Ectodermal cell (in vitro differentiated cells): ENCODE data around the gene PCSK5.

Experiments used
- H3K27ac ChIP-seq: 2 replicates; pipeline ENCODE4 v1.7.0; 2013; ENCODE audit warnings: mild to moderate bottlenecking, low read depth, low read length; ENCODE audit not compliant: insufficient read depth, poor library complexity, severe bottlenecking
- H3K27me3 ChIP-seq: 2 replicates; pipeline ENCODE4 v1.7.0; 2013; ENCODE audit warnings: mild to moderate bottlenecking, low read length; ENCODE audit not compliant: insufficient read depth, control insufficient read depth, poor library complexity, severe bottlenecking
- H3K36me3 ChIP-seq: one replicate; pipeline ENCODE4 v1.7.0; 2013; ENCODE audit warnings: low read length; ENCODE audit not compliant: control insufficient read depth, insufficient read depth
- H3K4me1 ChIP-seq: one replicate; pipeline ENCODE4 v1.7.0; 2013; ENCODE audit warnings: low read length; ENCODE audit not compliant: control insufficient read depth, insufficient read depth
- H3K4me3 ChIP-seq: 2 replicates; pipeline ENCODE4 v1.7.0; 2013; ENCODE audit warnings: low read depth, low read length, control low read depth; ENCODE audit not compliant: insufficient read depth
- H3K9me3 ChIP-seq: 2 replicates; pipeline ENCODE4 v1.7.0; 2013; ENCODE audit warnings: mild to moderate bottlenecking, low read length, moderate library complexity; ENCODE audit not compliant: control insufficient read depth
- WGBS, 2 experiments: methylation state at CpG; one replicate each; pipeline ENCODE4 v1.1.7; 2013; ENCODE audit warnings: missing lambda C conversion rate in 2 of 2; 5-methylcytosine and 5-hydroxymethylcytosine counted together

PCSK5 gene

DNA sequence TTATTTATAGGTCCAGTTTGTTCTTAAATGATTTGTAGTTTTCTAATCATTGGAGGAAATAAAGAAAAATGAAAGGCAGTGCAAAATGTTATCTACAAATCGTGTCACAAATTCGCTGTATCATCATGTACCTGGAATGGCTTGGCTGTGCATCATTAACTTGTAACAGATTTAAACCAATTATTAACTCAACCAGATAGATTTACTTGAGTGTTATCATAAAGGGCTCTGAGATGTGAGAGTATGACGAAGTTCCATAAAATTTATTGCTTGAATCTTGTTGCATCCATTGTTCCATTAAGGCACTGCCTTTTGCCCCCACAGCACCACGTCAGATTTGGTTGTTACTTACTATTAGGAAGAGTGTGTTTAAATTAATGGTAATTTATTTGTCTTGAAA lies 23.5 kb downstream of the PCSK5 start:
- H3K4me3 ChIP-seq: no peak overlapping the region
- 94 to 96% methylated on average over 4 of the region's 4 CpGs for WGBS, 2 experiments
- no peaks in the 10 kb centered on the region for H3K27me3 ChIP-seq
- no peaks in the 10 kb centered on the region for H3K36me3 ChIP-seq
- no peaks in the 10 kb centered on the region for H3K9me3 ChIP-seq
- no peaks in the 10 kb centered on the region for H3K4me1 ChIP-seq
- H3K27ac ChIP-seq: no peak overlapping the region

DNA sequence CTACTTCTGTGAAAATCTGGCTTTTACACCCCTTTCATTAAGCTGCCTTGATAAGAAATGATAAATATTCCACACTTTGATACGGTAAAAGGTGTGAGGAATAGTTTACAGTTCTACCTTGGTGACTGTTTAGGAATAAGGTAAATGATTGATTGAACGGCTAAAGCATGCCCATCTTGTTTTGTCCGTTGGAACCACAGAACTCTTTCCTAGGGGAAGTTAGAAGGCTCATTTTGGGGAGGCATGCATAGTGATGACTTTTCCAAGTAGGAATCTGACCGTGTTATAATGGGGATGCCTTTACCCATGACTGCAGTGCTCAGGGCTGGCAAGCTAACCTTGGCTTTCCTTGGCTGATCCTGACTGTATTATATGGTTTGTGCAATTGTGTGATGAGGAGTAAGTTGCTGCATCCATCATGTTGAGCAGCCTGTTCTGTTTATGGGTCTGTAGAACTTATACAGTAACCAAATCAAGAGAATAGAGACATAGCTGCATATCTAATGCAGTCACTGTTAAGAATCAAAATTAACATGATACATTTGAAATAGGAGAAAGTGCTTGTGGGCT lies 24.5 kb downstream of the PCSK5 start:
- no peak overlapping the region for H3K27ac ChIP-seq
- H3K9me3 ChIP-seq: no peaks in the 10 kb centered on the region
- no peaks in the 10 kb centered on the region for H3K36me3 ChIP-seq
- H3K4me3 ChIP-seq: no peak overlapping the region
- no peaks in the 10 kb centered on the region for H3K4me1 ChIP-seq
- H3K27me3 ChIP-seq: no peaks in the 10 kb centered on the region
- WGBS, 2 experiments: 92% methylated on average over 4 of the region's 4 CpGs

DNA sequence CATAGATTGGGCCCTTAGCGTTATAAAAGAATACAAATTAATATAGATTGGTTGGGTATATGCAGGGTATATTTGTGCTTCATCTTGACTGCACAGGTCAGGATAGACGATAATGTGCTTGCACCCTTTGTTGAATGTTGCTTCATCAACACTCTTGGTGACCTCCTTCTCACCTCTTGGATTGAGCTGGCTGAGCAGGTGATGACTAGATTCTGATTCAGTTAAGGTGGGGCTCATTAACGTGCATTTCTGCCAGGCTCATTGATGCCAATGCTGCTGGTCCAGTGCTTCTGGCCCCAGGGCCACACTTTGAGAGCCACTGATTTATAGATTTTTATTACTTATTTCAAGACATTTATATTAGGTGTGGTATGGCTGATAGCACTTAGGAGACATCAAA lies 27.7 kb downstream of the PCSK5 start:
- no peaks in the 10 kb centered on the region for H3K27me3 ChIP-seq
- H3K27ac ChIP-seq: no peak overlapping the region
- WGBS, 2 experiments: 93 to 94% methylated on average over 3 of the region's 3 CpGs
- no peaks in the 10 kb centered on the region for H3K36me3 ChIP-seq
- no peaks in the 10 kb centered on the region for H3K9me3 ChIP-seq
- no peak overlapping the region for H3K4me3 ChIP-seq
- H3K4me1 ChIP-seq: no peaks in the 10 kb centered on the region

DNA sequence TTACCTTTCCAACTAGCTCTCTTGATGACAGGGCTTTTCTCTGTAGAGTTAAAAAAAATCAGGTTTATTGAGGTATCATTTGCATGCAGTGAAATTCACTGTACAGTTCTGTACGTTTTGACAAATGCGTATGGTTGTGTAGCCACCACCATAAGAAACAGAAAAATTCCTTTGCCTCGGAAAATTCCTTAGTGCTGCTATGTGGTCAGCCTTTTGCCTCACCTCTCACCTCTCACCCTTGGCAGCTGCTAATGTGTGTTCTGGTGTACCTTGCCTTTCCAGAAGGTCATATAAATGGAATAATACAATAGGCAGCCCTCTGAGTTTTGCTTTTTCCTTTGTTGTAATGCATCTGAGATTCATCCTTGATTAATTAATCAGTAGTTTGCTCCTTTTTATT lies 28.4 kb downstream of the PCSK5 start:
- Histone ChIP-seq H3K36me3 (no peaks in the 10 kb centered on the region), H3K27me3 (no peaks in the 10 kb centered on the region), H3K9me3 (no peaks in the 10 kb centered on the region), H3K27ac (no peak overlapping the region), H3K4me1 (no peaks in the 10 kb centered on the region), H3K4me3 (no peak overlapping the region)
- WGBS, 2 experiments: 94 to 96% methylated on average over 3 of the region's 3 CpGs

GRCh38 chr9:75921391-75922127 lies 31.1 kb downstream of the PCSK5 start:
- WGBS, 2 experiments: 84 to 94% methylated on average over 4 to 5 of the region's 5 CpGs

GRCh38 chr9:75926385-75926784 lies 35.9 kb downstream of the PCSK5 start:
- H3K4me1 ChIP-seq: peaks cover 8% of the 10 kb centered on the region
- H3K9me3 ChIP-seq: no peaks in the 10 kb centered on the region
- WGBS, 2 experiments: 67 to 81% methylated on average over 1 to 2 of the region's 2 CpGs
- H3K27me3 ChIP-seq: no peaks in the 10 kb centered on the region
- H3K27ac ChIP-seq: no peak overlapping the region
- H3K36me3 ChIP-seq: no peaks in the 10 kb centered on the region
- no peak overlapping the region for H3K4me3 ChIP-seq

More at GRCh38 chr9:75921391-75922127, 31.1 kb downstream of the PCSK5 start:
- Histone ChIP-seq H3K36me3 (no peaks in the 10 kb centered on the region), H3K27me3 (no peaks in the 10 kb centered on the region), H3K9me3 (no peaks in the 10 kb centered on the region), H3K4me3 (no peak overlapping the region), H3K27ac (no peak overlapping the region), H3K4me1 (no peaks in the 10 kb centered on the region)

DNA sequence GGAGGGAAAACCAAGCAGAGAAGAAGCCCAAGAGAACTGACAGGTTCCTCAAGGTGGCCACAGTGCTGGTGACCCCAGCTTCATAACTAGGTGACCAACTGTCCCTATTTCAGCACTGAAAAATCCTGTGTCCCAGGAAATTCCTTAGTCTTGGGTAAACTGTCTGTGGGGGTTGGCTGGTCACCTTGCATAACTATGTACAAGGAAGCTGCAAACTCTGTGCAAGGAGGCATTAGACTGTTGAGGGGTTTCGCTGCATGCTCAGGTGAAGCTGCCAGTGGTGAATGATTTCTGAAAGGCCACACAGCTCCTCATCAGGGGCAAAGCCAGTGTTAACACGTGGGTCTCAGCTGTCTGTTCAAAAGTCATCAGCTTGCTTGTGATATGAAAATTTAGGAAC lies 36.9 kb downstream of the PCSK5 start:
- H3K4me1 ChIP-seq: peaks cover 8% of the 10 kb centered on the region
- no peaks in the 10 kb centered on the region for H3K27me3 ChIP-seq
- no peaks in the 10 kb centered on the region for H3K9me3 ChIP-seq
- H3K36me3 ChIP-seq: no peaks in the 10 kb centered on the region
- no peak overlapping the region for H3K4me3 ChIP-seq
- 68 to 71% methylated on average over 2 of the region's 2 CpGs for WGBS, 2 experiments
- no peak overlapping the region for H3K27ac ChIP-seq

GRCh38 chr9:75930190-75930589 lies 39.7 kb downstream of the PCSK5 start:
- no peak overlapping the region for H3K27ac ChIP-seq
- H3K4me1 ChIP-seq: peaks cover 8% of the 10 kb centered on the region
- 62 to 93% methylated on average over 2 of the region's 4 CpGs for WGBS, 2 experiments
- no peaks in the 10 kb centered on the region for H3K27me3 ChIP-seq
- H3K9me3 ChIP-seq: no peaks in the 10 kb centered on the region
- no peak overlapping the region for H3K4me3 ChIP-seq
- no peaks in the 10 kb centered on the region for H3K36me3 ChIP-seq

GRCh38 chr9:75930730-75931321 lies 40.4 kb downstream of the PCSK5 start:
- Histone ChIP-seq H3K4me1 (peaks cover 8% of the 10 kb centered on the region), H3K4me3 (no peak overlapping the region), H3K27ac (peak overlapping the region; percentile 63), H3K36me3 (no peaks in the 10 kb centered on the region), H3K27me3 (no peaks in the 10 kb centered on the region), H3K9me3 (no peaks in the 10 kb centered on the region)
- WGBS, 2 experiments: 85 to 92% methylated on average over 3 of the region's 3 CpGs

GRCh38 chr9:75933982-75934381 lies 43.5 kb downstream of the PCSK5 start:
- Histone ChIP-seq H3K27ac (no peak overlapping the region), H3K4me1 (peaks cover 8% of the 10 kb centered on the region), H3K9me3 (no peaks in the 10 kb centered on the region), H3K27me3 (no peaks in the 10 kb centered on the region), H3K36me3 (no peaks in the 10 kb centered on the region), H3K4me3 (no peak overlapping the region)
- 95 to 96% methylated on average over 7 of the region's 7 CpGs for WGBS, 2 experiments
